SK-N-SH treated with all-trans-retinoic acid at 6 μM for 48 hours (cell line): ENCODE measurements around the gene HDAC4.

ENCODE experiments used
- ESRRG ChIP-seq: fragments of 250-450 bp; sonication (Bioruptor Pico); IDR thresholded peaks from 2 replicates; pipeline ENCODE4 v1.6.1; 2021; ENCODE audit warnings: mild to moderate bottlenecking
- ZFP3 ChIP-seq: fragments of 250-450 bp; sonication (Bioruptor Pico); IDR thresholded peaks from 2 replicates; pipeline ENCODE4 v1.5.0; 2020; ENCODE audit warnings: mild to moderate bottlenecking, moderate library complexity
- ZFP30 ChIP-seq: fragments of 450-650 bp; formaldehyde crosslinking; IDR thresholded peaks from 2 replicates; pipeline ENCODE4 v1.5.0; 2022; ENCODE audit warnings: mild to moderate bottlenecking, moderate library complexity

DNA sequence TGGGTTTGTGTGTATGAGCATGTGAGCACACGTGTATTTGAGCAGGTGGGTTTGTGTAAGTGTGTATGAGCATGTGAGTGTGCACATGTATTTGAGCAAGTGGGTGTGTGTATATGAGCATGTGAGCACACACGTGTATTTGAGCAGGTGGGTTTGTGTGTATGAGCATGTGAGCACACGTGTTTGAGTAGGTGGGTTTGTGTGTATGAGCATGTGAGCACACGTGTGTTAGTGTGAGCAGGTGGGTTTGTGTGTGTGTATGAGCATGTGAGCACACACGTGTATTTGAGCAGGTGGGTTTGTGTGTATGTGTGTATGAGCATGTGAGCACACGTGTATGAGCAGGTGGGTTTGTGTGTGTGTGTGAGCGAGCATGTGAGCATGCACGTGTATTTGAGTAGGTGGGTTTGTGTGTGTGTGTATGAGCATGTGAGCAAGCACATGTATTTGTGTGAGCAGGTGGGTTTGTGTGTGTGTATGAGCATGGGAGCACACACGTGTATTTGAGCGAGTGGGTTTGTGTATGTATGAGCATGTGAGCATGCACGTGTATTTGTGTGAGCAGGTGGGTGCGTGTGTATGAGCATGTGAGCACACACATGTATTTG lies 383.2 kb downstream of the HDAC4 start:
- TF ChIP-seq ZFP30 (CRISPR knock-in tag) (no peak), ESRRG (CRISPR knock-in tag) (no peak), ZFP3 (CRISPR knock-in tag) (no peak)
